T47D (cell line): ENCODE measurements around the gene CCDC142.

ENCODE experiments used
- DNase-seq, 2 experiments: peaks; one replicate each; pipeline versions ENCODE4 v3.0.0 to v3.0.0-alpha.2; 2011 to 2012; ENCODE audit warnings: low read depth in 1 of 2, low spot score in 1 of 2
- JUND ChIP-seq: IDR thresholded peaks from 2 replicates; pipeline ENCODE4 v1.6.1; 2012; ENCODE audit warnings: low read depth
- in situ Hi-C: cut with HindIII; loops from 2 replicates; pipeline ENCODE4 v1.10.0; 2016; ENCODE audit warnings: low sequenced_read_pairs, low pct_unique_long_range_greater_than_20kb

Gene CCDC142

DNA sequence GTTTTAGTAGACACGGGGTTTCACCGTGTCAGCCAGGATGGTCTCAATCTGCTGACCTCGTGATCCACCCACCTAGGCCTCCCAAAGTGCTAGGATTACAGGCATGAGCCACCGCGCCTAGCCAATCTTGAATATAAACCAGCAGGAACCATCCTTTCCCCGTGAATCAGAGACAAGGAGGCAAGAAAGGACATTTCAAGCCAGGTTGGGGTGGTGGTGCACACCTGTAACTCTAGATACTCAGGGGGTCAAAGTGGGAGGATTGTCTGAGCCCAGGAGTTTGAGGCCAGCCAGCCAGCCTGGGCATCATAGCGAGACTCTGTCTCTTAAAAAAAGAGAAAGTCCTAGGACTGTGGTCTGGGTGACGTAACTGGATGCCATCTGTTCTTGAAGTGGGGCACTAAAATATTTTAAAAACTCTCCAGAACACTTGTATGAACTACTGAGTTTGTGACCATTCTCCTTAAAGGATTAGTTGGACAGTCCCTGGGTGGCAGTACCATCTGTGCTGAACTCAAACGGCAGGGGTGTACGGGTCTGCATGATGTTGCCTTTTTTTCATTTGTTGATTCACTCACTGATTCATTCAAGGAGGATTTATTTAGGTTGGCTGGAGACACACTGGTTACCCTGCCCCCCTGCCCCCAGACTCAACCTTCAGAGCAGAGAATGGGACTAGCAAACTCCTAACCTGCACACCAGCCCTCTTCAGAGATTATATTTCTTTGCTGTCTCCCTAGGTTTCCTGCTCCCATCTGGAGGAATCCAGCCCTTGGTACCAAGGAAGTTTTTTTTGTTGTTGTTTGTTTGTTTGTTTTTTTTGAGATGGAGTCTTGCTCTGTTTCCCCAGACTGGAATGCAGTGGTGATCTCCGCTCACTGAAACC is 28.5 kb upstream of the CCDC142 start:
- in situ Hi-C loops: no loop called here
- TF ChIP-seq JUND: no peak
- DNase-seq: no peak

- in situ Hi-C loops: no loop called here
- no peak for TF ChIP-seq JUND
- DNase-seq: no peak
These were observed 27.5 kb upstream of the CCDC142 start for GRCh38 chr2:74510272-74510671.

DNA sequence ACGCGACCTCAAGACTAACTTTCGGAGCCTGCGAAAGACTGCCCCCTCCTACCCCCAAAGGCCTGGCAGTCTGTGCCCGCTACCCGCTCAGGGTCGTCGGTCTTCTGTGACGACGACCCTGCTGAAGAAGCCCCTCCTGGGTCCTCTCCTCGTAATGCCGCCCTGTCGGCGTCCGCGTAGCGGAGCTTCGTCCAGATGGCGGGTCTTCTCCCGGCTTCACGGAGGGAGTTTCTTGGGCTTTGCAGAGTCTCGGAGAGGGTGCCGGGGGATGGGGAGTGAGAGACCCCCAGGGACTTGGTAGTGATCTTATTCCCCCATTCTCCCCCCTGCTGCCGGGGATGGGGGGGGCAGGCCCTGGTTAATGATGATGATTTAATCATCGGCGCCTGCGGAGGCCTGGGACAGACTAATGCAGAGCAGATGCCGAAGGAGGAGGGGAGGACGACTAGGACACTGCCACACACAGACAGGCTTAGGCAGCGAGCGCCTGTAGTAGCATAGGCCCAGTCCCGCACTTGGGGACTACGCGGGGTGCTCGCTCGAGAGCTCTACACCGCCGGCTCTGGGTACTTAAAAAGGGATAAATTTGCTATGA is 25.2 kb upstream of the CCDC142 start:
- peak; percentile 46 to 54 for DNase-seq
- in situ Hi-C loops: no loop called here
- no peak for TF ChIP-seq JUND

GRCh38 chr2:74507145-74507925 is 24.5 kb upstream of the CCDC142 start, which contains the start of gene PCGF1:
Gene PCGF1, minus strand, starts transcription at chr2:74507695. Its CDS starts 27 bp downstream, at chr2:74507668.
- in situ Hi-C loops: no loop called here
- TF ChIP-seq JUND: no peak
- peak; percentile 92 to 97 for DNase-seq

- DNase-seq: no peak
- in situ Hi-C loops: no loop called here
- no peak for TF ChIP-seq JUND
These were observed 22.8 kb upstream of the CCDC142 start for GRCh38 chr2:74505448-74506246.

GRCh38 chr2:74504591-74504990 is 21.8 kb upstream of the CCDC142 start:
- no peak for TF ChIP-seq JUND
- no peak for DNase-seq
- in situ Hi-C loops: no loop called here

DNA sequence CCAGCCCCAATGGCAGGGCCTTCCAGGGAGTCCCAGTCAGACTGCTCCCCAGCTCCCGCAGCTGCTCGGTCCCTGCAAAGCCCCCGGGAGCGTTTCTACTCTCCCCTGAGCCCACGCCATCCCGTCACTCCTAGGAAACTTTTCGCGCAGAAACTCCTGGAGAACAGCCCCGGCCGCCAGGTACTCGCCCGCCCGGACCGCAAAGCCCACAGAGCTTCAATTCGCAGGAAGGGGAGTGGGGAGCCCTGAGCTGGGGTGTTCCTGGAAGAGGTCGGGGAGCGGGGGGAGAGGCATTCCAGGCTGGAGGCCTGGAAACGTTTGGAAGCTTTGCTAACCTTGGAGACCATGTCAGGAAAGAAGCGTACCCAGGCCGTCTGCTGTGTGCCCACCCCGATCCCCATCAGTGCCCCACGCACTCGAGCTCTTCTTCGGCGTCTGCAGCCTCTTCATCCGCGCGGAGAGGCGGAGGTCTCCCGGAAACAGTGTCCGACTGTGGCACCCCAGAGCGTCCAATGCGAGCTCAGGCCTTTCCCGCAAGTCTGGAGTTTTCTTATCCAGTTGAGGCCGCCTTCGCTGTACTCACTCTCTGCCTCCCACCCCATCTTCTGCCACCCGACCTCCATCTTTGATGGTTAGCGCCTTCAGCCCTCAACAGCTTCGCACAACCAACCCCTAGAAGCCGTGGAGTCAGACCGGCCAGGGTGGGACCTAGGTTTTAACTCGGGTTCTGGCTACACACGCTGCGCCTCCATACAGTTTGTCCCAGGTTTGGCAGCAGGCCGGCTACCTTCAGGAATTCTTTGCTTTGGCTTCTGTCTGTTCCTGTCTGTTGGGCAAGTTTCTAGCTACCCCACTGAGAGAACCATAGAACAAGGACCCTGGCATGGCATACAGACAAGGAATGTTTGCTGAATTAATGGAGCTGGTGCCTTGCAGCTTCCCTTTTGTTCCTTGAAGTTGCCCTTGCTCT is 21.0 kb upstream of the CCDC142 start:
- DNase-seq: no peak
- in situ Hi-C loops: no loop called here
- TF ChIP-seq JUND: no peak

DNA sequence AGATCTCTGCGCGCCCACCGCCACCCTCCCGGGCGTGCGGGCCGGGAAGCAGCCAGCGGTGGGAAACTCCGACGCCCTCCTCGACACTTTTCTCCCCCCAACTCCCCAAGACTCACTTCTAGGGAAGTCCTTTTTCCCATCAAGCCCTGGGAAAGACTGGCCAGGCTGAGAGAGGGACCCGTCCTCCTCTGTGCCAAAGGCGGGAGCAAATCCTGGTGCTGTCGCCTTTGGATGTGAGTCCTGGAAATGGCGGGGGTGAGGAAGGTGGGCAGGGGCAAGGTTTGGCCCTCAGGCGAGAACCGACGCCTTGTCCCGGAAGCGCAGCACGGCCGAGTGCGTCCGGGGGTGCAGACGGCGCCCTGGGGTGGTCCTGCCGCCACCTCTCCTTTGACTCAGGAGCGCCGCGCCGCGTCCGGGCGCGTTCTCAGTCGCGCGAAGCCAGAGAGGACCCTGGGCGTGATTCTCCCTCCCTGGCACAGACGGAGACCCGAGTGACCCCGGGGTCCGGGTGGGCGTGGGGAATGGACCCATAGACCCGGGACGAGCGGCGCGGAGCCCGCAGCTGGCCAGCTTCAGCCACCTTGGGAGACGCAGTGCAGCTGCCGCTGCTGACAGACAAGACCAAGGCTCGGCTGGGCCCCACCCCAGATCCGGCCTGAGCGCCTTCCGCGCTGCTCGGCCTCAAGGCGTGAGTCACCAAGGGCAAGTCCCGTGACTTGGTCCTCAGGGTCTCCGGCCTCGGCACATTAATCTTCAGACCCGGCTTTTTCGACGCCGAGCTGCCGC is 20.1 kb upstream of the CCDC142 start:
- no peak for TF ChIP-seq JUND
- in situ Hi-C loops: no loop called here
- DNase-seq: no peak

DNA sequence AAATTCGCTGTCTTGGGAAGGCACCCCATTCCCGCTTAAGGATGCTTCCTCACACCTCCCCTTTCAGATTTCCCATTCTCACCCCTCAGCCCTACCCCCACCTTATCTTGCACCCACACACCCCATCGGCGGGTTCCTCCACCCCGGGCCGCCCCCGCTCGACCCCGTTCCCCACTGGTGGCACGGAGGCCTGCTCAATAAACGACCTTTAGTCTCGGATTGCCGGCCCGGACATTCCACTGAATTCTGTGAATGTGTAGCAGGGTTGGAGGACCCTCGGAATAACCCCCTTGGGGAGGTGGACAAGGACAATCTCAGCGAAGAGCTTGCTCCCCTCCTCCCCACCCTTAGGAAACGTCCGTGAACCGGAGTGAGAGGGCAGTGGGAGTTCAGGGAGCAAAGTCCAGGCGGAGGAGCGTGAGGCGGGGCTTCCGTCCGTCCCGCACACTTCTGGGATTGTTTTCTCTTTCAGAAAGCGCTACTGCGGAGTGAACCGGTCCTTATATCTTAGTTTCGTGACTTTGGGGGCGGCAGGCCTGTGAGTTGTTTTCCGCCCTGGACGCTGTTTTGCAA is 19.4 kb upstream of the CCDC142 start:
- TF ChIP-seq JUND: no peak
- in situ Hi-C loops: no loop called here
- no peak for DNase-seq

- in situ Hi-C loops: no loop called here
- no peak for TF ChIP-seq JUND
- no peak for DNase-seq
These were observed 18.7 kb upstream of the CCDC142 start for GRCh38 chr2:74501335-74502071.
